Loucy (cell line): Measurements from ENCODE around the gene IL12B.

ENCODE experiments used
- EZH2phosphoT487 ChIP-seq: fragments of 200-600 bp; IDR thresholded peaks from 2 replicates; pipeline ENCODE4 v1.6.1; 2018; ENCODE audit warnings: antibody characterized with exemption, mild to moderate bottlenecking, moderate library complexity, borderline replicate concordance
- TF ChIP-seq, protein P1 (sequence below): fragments of 200-600 bp; sonication (generic); conservative IDR thresholded peaks from 2 replicates; pipeline ENCODE4 v1.5.1; 2014; ENCODE audit warnings: mild to moderate bottlenecking, antibody characterized with exemption, low read length

DNA sequence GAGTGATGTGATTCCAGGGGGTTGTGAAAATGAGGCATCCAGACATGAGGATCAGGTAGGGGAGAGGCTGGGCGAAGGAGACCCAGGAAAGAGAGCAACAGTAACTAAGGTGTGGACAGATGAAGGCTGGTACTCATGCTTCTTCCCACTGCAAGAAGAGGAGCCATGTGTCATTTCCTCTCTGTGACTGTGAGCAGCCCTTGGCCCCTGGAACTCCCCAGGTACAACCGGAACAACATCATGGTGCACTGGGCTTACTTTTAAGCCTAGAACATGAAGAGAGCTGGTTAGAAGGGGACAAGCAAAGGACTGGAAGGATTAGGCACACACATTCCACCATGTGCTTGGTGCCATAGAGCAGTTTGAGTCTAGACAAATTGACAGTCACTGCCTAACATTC, 10.9 kb upstream of the IL12B start:
- TF ChIP-seq, protein P1, sequence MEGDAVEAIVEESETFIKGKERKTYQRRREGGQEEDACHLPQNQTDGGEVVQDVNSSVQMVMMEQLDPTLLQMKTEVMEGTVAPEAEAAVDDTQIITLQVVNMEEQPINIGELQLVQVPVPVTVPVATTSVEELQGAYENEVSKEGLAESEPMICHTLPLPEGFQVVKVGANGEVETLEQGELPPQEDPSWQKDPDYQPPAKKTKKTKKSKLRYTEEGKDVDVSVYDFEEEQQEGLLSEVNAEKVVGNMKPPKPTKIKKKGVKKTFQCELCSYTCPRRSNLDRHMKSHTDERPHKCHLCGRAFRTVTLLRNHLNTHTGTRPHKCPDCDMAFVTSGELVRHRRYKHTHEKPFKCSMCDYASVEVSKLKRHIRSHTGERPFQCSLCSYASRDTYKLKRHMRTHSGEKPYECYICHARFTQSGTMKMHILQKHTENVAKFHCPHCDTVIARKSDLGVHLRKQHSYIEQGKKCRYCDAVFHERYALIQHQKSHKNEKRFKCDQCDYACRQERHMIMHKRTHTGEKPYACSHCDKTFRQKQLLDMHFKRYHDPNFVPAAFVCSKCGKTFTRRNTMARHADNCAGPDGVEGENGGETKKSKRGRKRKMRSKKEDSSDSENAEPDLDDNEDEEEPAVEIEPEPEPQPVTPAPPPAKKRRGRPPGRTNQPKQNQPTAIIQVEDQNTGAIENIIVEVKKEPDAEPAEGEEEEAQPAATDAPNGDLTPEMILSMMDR = no peak
- TF ChIP-seq EZH2phosphoT487 = no peak
